Measurements from ENCODE around the gene APOBEC2. TPM values are rescaled to one million over a fixed set of nuclear protein-coding genes. Genes with fewer than 3 reads are reported as not detected.

Gene APOBEC2
- total and polyA plus RNA-seq, 2 of the 13 experiments (the other 11 are each of a cell fraction or from before 2014, with no cell fraction given), result 0.09 TPM; not detected in 1

DNA sequence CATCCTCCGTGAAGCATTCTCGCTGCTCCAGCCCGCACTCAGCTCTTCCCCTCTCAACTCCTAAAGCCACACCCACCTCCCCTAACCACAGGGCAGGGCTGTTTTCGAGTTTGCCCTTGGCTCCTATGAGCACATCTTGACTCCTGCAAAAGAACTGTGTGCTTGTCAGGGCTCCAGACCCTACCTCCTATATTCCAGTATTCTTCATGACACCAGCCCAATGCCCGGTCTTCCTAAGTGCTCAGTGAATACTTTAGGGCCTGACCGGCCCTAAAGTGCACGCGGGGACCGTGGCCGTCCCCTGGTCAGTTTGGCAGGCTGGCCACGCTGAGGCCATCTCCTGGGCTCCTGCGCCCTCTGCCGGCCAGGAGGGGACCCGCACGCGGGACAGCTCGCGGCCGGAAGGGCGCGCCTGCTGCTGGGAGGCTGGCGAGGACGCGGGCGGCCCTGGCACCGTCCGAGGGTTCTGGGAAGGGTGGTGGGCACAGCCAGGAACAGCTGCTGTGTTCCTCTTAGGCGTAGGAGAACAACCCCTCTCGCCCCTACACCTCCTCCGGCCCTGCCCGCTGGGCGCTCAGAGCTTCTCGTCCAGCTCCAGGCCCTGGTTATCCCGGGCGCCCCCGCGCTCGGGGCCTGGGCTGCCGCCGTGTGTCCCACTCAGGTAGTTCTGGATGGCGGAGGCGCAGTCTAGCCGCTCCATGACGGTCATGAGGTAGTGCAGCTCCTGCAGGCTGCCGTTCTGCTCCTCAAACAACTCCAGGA is 25.0 kb upstream of the APOBEC2 start (continued):
- TF ChIP-seq, protein P1, sequence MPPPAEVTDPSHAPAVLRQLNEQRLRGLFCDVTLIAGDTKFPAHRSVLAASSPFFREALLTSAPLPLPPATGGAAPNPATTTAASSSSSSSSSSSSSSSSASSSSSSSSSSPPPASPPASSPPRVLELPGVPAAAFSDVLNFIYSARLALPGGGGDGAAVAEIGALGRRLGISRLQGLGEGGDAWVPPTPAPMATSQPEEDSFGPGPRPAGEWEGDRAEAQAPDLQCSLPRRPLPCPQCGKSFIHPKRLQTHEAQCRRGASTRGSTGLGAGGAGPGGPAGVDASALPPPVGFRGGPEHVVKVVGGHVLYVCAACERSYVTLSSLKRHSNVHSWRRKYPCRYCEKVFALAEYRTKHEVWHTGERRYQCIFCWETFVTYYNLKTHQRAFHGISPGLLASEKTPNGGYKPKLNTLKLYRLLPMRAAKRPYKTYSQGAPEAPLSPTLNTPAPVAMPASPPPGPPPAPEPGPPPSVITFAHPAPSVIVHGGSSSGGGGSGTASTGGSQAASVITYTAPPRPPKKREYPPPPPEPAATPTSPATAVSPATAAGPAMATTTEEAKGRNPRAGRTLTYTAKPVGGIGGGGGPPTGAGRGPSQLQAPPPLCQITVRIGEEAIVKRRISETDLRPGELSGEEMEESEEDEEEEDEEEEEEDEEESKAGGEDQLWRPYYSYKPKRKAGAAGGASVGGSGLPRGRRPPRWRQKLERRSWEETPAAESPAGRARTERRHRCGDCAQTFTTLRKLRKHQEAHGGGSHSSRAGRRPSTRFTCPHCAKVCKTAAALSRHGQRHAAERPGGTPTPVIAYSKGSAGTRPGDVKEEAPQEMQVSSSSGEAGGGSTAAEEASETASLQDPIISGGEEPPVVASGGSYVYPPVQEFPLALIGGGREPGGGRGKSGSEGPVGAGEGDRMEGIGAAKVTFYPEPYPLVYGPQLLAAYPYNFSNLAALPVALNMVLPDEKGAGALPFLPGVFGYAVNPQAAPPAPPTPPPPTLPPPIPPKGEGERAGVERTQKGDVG (CRISPR knock-in tag; IDR thresholded peaks at IDR 0.05; ENCODE audit: borderline replicate concordance), result peak; percentile 77; the same call in 1 of the 2 replicates
- TF ChIP-seq ZSCAN30 (CRISPR knock-in tag; IDR thresholded peaks at IDR 0.05), result no peak
- no peak for TF ChIP-seq NR1H2 (CRISPR knock-in tag; IDR thresholded peaks at IDR 0.05; ENCODE audit: borderline replicate concordance, low read depth)
- 0 out of 2 replicates have a peak, but pooled peaks have one; percentile 25 for TF ChIP-seq SMAD9 (CRISPR knock-in tag; IDR thresholded peaks at IDR 0.05)
- peak; percentile 46; the same call in 1 of the 2 replicates for TF ChIP-seq KAT8 (CRISPR knock-in tag; IDR thresholded peaks at IDR 0.05)
- peak; percentile 47; the same call in 1 of the 2 replicates for TF ChIP-seq BRCA1 (CRISPR knock-in tag; IDR thresholded peaks at IDR 0.05)
- TF ChIP-seq ZNF292 (CRISPR knock-in tag; IDR thresholded peaks at IDR 0.05; ENCODE audit: borderline replicate concordance, low read depth), result no peak
- TF ChIP-seq ZNF160 (CRISPR knock-in tag; IDR thresholded peaks at IDR 0.05), result no peak
- no peak for TF ChIP-seq CCAR2 (optimal IDR thresholded peaks at IDR 0.05; ENCODE audit: low read depth, low read length)
- TF ChIP-seq ESRRA (CRISPR knock-in tag; IDR thresholded peaks at IDR 0.05; ENCODE audit: low read depth), result no peak
- TF ChIP-seq, protein P2, sequence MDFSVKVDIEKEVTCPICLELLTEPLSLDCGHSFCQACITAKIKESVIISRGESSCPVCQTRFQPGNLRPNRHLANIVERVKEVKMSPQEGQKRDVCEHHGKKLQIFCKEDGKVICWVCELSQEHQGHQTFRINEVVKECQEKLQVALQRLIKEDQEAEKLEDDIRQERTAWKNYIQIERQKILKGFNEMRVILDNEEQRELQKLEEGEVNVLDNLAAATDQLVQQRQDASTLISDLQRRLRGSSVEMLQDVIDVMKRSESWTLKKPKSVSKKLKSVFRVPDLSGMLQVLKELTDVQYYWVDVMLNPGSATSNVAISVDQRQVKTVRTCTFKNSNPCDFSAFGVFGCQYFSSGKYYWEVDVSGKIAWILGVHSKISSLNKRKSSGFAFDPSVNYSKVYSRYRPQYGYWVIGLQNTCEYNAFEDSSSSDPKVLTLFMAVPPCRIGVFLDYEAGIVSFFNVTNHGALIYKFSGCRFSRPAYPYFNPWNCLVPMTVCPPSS (IDR thresholded peaks at IDR 0.05), result no peak
- TF ChIP-seq, protein P3, sequence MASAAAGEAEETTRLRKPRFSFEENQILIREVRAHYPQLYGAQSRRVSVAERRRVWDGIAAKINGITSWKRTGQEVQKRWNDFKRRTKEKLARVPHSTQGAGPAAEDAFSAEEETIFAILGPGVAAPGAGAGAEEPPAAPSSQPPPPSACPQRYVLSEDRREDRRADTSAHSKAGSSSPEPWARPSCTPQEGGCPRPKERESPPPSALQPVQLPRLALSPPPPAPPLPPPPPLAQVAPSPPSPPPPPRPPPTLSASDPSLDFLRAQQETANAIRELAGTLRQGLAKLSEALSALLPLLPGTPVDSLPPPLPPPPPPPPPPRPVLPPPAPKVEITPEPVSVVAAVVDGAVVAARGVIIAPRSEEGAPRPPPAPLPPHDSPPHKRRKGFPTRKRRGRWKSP (CRISPR knock-in tag; IDR thresholded peaks at IDR 0.05), result no peak; the same call in 1 of the 2 replicates
- TF ChIP-seq, protein P4, sequence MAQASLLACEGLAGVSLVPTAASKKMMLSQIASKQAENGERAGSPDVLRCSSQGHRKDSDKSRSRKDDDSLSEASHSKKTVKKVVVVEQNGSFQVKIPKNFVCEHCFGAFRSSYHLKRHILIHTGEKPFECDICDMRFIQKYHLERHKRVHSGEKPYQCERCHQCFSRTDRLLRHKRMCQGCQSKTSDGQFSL (CRISPR knock-in tag; IDR thresholded peaks at IDR 0.05), result no peak
- TF ChIP-seq ZNF230 (CRISPR knock-in tag; IDR thresholded peaks at IDR 0.05), result 0 out of 2 replicates have a peak, but pooled peaks have one; percentile 15
- TF ChIP-seq, protein P5, sequence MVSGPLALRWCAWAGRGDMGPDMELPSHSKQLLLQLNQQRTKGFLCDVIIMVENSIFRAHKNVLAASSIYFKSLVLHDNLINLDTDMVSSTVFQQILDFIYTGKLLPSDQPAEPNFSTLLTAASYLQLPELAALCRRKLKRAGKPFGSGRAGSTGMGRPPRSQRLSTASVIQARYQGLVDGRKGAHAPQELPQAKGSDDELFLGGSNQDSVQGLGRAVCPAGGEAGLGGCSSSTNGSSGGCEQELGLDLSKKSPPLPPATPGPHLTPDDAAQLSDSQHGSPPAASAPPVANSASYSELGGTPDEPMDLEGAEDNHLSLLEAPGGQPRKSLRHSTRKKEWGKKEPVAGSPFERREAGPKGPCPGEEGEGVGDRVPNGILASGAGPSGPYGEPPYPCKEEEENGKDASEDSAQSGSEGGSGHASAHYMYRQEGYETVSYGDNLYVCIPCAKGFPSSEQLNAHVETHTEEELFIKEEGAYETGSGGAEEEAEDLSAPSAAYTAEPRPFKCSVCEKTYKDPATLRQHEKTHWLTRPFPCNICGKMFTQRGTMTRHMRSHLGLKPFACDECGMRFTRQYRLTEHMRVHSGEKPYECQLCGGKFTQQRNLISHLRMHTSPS (CRISPR knock-in tag; IDR thresholded peaks at IDR 0.05; ENCODE audit: low read depth), result peak; percentile 76
- no peak for TF ChIP-seq RFXANK (CRISPR knock-in tag; IDR thresholded peaks at IDR 0.05)
- TF ChIP-seq MAFK (conservative IDR thresholded peaks at IDR 0.05 in 1 of 2, IDR thresholded peaks at IDR 0.05 in 1 of 2; ENCODE audit: low read length in 2 of 2), result no peak
- peak; percentile 90; the same call in 1 of the 2 replicates for TF ChIP-seq ZNF598 (CRISPR knock-in tag; IDR thresholded peaks at IDR 0.05; ENCODE audit: borderline replicate concordance)
- no peak for TF ChIP-seq MAFG (CRISPR knock-in tag; IDR thresholded peaks at IDR 0.05)
- peak; percentile 58; the same call in 1 of the 2 replicates for TF ChIP-seq ZNF713 (CRISPR knock-in tag; IDR thresholded peaks at IDR 0.05)
- 0 out of 2 replicates have a peak, but pooled peaks have one; percentile 47 for TF ChIP-seq ONECUT2 (CRISPR knock-in tag; IDR thresholded peaks at IDR 0.05)
- no peak; the same call in 1 of the 2 replicates for TF ChIP-seq JUN (CRISPR knock-in tag; IDR thresholded peaks at IDR 0.05)
